ENCODE data around the gene SMAD5. TPM values are rescaled to one million over a fixed set of nuclear protein-coding genes. Genes with fewer than 3 reads are reported as not detected.

SMAD5 gene
- total RNA-seq, 1 donor from 2014 or later, result 48.5 TPM

DNA sequence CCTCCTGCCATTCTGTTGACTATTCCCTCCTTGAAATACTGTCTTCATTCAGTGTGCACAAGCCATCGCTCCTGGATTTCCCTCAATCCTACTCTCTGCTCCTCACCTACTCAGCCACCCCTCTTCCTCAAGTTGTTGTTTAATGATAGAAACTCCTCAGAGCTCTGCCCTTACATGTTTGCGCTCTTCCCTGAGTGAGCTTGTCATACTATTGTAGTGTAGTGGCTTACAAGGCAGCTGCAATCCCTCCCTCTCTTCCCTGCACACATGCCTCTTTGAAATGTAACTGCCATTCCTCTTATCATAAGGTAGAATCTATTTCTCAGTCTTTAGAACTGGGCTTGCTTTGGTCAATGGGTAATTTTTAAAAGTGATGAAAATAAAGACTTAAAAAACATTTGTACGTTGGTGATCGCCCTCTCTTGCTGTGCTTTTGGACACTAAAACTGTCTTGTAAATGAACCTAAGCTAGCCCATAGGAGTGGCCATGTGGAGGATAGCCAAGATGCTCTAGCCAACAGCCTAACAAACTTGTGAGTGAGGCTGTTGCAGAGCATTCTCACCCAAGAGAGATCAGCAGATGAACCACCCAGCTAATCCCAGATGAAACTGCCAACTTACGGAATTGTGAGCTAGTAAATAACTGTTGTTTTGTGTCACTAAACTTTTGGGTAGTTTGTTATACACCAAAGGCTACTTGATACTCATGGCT, 18.1 kb upstream of the SMAD5 start:
- no peaks in the 10 kb centered on the region for H3K9me3 ChIP-seq (ENCODE audit: control insufficient read depth in 3 of 3, low read length in 3 of 3)
- H3K4me1 ChIP-seq (ENCODE audit: control insufficient read depth in 3 of 3, insufficient read depth in 3 of 3, low read length in 3 of 3), result peaks cover 0 to 2% (median 0%) of the 10 kb centered on the region in 3 donors
- no peaks in the 10 kb centered on the region for H3K36me3 ChIP-seq (ENCODE audit: control insufficient read depth in 3 of 3, insufficient read depth in 3 of 3, low read length in 3 of 3)
- no peak overlapping the region for H3K4me3 ChIP-seq (ENCODE audit: low read length in 3 of 3)
- no peaks in the 10 kb centered on the region for H3K27me3 ChIP-seq (ENCODE audit: control insufficient read depth in 3 of 3, insufficient read depth in 3 of 3, low read length in 3 of 3)
- no peak overlapping the region for H3K9ac ChIP-seq (ENCODE audit: low read depth in 1 of 3, low read length in 3 of 3)
- H3K27ac ChIP-seq (ENCODE audit: low read depth, low read length), result no peak overlapping the region

- Histone ChIP-seq H3K27ac (ENCODE audit: low read depth, low read length) (no peak overlapping the region), H3K9me3 (ENCODE audit: control insufficient read depth in 3 of 3, low read length in 3 of 3) (no peaks in the 10 kb centered on the region), H3K27me3 (ENCODE audit: control insufficient read depth in 3 of 3, insufficient read depth in 3 of 3, low read length in 3 of 3) (no peaks in the 10 kb centered on the region), H3K36me3 (ENCODE audit: control insufficient read depth in 3 of 3, insufficient read depth in 3 of 3, low read length in 3 of 3) (no peaks in the 10 kb centered on the region), H3K9ac (ENCODE audit: low read depth in 1 of 3, low read length in 3 of 3) (no peak overlapping the region), H3K4me1 (ENCODE audit: control insufficient read depth in 3 of 3, insufficient read depth in 3 of 3, low read length in 3 of 3) (peaks cover 0 to 2% (median 0%) of the 10 kb centered on the region in 3 donors), H3K4me3 (ENCODE audit: low read length in 3 of 3) (no peak overlapping the region)
Observed at GRCh38 chr5:136115183-136115865, 17.3 kb upstream of the SMAD5 start.

GRCh38 chr5:136120529-136120928, 12.1 kb upstream of the SMAD5 start:
- Histone ChIP-seq H3K4me1 (ENCODE audit: control insufficient read depth in 3 of 3, insufficient read depth in 3 of 3, low read length in 3 of 3) (no peaks in the 10 kb centered on the region), H3K27ac (ENCODE audit: low read depth, low read length) (no peak overlapping the region), H3K27me3 (ENCODE audit: control insufficient read depth in 3 of 3, insufficient read depth in 3 of 3, low read length in 3 of 3) (no peaks in the 10 kb centered on the region), H3K4me3 (ENCODE audit: low read length in 3 of 3) (no peak overlapping the region), H3K9ac (ENCODE audit: low read depth in 1 of 3, low read length in 3 of 3) (no peak overlapping the region), H3K9me3 (ENCODE audit: control insufficient read depth in 3 of 3, low read length in 3 of 3) (no peaks in the 10 kb centered on the region), H3K36me3 (ENCODE audit: control insufficient read depth in 3 of 3, insufficient read depth in 3 of 3, low read length in 3 of 3) (no peaks in the 10 kb centered on the region)

GRCh38 chr5:136123236-136123768, 9.3 kb upstream of the SMAD5 start:
- no peaks in the 10 kb centered on the region for H3K36me3 ChIP-seq (ENCODE audit: control insufficient read depth in 3 of 3, insufficient read depth in 3 of 3, low read length in 3 of 3)
- H3K27me3 ChIP-seq (ENCODE audit: control insufficient read depth in 3 of 3, insufficient read depth in 3 of 3, low read length in 3 of 3), result no peaks in the 10 kb centered on the region
- H3K9ac ChIP-seq (ENCODE audit: low read depth in 1 of 3, low read length in 3 of 3), result no peak overlapping the region
- no peaks in the 10 kb centered on the region for H3K9me3 ChIP-seq (ENCODE audit: control insufficient read depth in 3 of 3, low read length in 3 of 3)
- no peaks in the 10 kb centered on the region for H3K4me1 ChIP-seq (ENCODE audit: control insufficient read depth in 3 of 3, insufficient read depth in 3 of 3, low read length in 3 of 3)
- H3K4me3 ChIP-seq (ENCODE audit: low read length in 3 of 3), result no peak overlapping the region
- H3K27ac ChIP-seq (ENCODE audit: low read depth, low read length), result no peak overlapping the region

DNA sequence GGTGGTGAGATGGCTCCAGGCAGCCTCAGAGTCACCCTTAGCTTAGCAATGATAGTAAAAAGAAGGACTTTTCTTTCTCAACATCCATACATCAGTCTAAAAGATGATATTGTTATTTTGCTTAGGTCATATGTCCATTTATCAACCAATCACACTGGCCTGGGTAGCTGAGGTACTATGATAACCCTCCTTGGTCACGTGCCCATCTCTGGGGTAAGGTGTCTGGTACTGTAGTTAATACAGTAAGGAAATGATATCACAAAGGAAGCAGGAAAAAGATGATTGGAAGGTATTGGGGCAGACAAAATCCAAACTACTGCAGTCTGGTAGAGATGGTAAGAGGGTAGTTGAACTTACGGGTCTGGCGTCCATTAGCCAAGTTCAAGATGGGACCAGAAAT, 5.1 kb upstream of the SMAD5 start:
- Histone ChIP-seq H3K27ac (ENCODE audit: low read depth, low read length) (no peak overlapping the region), H3K27me3 (ENCODE audit: control insufficient read depth in 3 of 3, insufficient read depth in 3 of 3, low read length in 3 of 3) (no peaks in the 10 kb centered on the region), H3K4me1 (ENCODE audit: control insufficient read depth in 3 of 3, insufficient read depth in 3 of 3, low read length in 3 of 3) (peaks cover 3 to 8% (median 4%) of the 10 kb centered on the region in 3 donors), H3K9ac (ENCODE audit: low read depth in 1 of 3, low read length in 3 of 3) (no peak overlapping the region), H3K36me3 (ENCODE audit: control insufficient read depth in 3 of 3, insufficient read depth in 3 of 3, low read length in 3 of 3) (no peaks in the 10 kb centered on the region), H3K9me3 (ENCODE audit: control insufficient read depth in 3 of 3, low read length in 3 of 3) (no peaks in the 10 kb centered on the region), H3K4me3 (ENCODE audit: low read length in 3 of 3) (no peak overlapping the region)

DNA sequence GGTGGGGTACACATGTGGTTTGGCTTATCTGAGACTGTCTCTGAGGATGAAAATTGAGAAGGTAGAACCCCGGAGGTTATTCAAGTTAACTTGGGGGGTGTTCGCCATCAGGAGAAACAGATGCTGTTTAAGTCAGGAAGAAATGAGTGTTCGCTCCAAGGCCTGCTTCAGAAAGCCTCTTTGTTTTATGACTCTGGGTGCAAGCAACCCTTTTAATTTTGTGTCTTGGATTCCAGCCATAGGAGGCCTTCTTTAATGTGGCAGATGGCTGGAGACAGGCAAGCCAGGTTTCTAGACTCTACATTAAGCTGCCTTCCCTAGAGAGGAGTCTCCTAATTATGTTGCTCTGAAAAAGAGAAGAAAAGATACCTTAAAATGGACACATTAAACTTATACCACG, 4.2 kb upstream of the SMAD5 start:
- H3K9me3 ChIP-seq (ENCODE audit: control insufficient read depth in 3 of 3, low read length in 3 of 3), result no peaks in the 10 kb centered on the region

GRCh38 chr5:136129445-136129844, 3.2 kb upstream of the SMAD5 start:
- no peak overlapping the region for H3K4me3 ChIP-seq (ENCODE audit: low read length in 3 of 3)
- no peaks in the 10 kb centered on the region for H3K27me3 ChIP-seq (ENCODE audit: control insufficient read depth in 3 of 3, insufficient read depth in 3 of 3, low read length in 3 of 3)
- H3K9me3 ChIP-seq (ENCODE audit: control insufficient read depth in 3 of 3, low read length in 3 of 3), result no peaks in the 10 kb centered on the region
- H3K36me3 ChIP-seq (ENCODE audit: control insufficient read depth in 3 of 3, insufficient read depth in 3 of 3, low read length in 3 of 3), result no peaks in the 10 kb centered on the region
- H3K27ac ChIP-seq (ENCODE audit: low read depth, low read length), result no peak overlapping the region
- peaks cover 3 to 16% (median 11%) of the 10 kb centered on the region in 3 donors for H3K4me1 ChIP-seq (ENCODE audit: control insufficient read depth in 3 of 3, insufficient read depth in 3 of 3, low read length in 3 of 3)
- no peak overlapping the region for H3K9ac ChIP-seq (ENCODE audit: low read depth in 1 of 3, low read length in 3 of 3)

More for the DNA sequence above, 4.2 kb upstream of the SMAD5 start:
- H3K27me3 ChIP-seq (ENCODE audit: control insufficient read depth in 3 of 3, insufficient read depth in 3 of 3, low read length in 3 of 3), result no peaks in the 10 kb centered on the region
- no peak overlapping the region for H3K27ac ChIP-seq (ENCODE audit: low read depth, low read length)
- H3K4me1 ChIP-seq (ENCODE audit: control insufficient read depth in 3 of 3, insufficient read depth in 3 of 3, low read length in 3 of 3), result peaks cover 3 to 8% (median 7%) of the 10 kb centered on the region in 3 donors
- no peak overlapping the region for H3K9ac ChIP-seq (ENCODE audit: low read depth in 1 of 3, low read length in 3 of 3)
- H3K36me3 ChIP-seq (ENCODE audit: control insufficient read depth in 3 of 3, insufficient read depth in 3 of 3, low read length in 3 of 3), result no peaks in the 10 kb centered on the region
- H3K4me3 ChIP-seq (ENCODE audit: low read length in 3 of 3), result no peak overlapping the region

GRCh38 chr5:136130581-136130980, 2.1 kb upstream of the SMAD5 start:
- H3K4me1 ChIP-seq (ENCODE audit: control insufficient read depth in 3 of 3, insufficient read depth in 3 of 3, low read length in 3 of 3), result peaks cover 12 to 25% (median 20%) of the 10 kb centered on the region in 3 donors
- no peak overlapping the region for H3K27ac ChIP-seq (ENCODE audit: low read depth, low read length)
- no peaks in the 10 kb centered on the region for H3K27me3 ChIP-seq (ENCODE audit: control insufficient read depth in 3 of 3, insufficient read depth in 3 of 3, low read length in 3 of 3)
- H3K9me3 ChIP-seq (ENCODE audit: control insufficient read depth in 3 of 3, low read length in 3 of 3), result no peaks in the 10 kb centered on the region
- H3K9ac ChIP-seq (ENCODE audit: low read depth in 1 of 3, low read length in 3 of 3), result no peak overlapping the region
- H3K36me3 ChIP-seq (ENCODE audit: control insufficient read depth in 3 of 3, insufficient read depth in 3 of 3, low read length in 3 of 3), result no peaks in the 10 kb centered on the region
- no peak overlapping the region for H3K4me3 ChIP-seq (ENCODE audit: low read length in 3 of 3)

- H3K4me3 ChIP-seq (ENCODE audit: low read length in 3 of 3), result peak overlapping the region; percentile 85 to 93 (median 91)
- peak overlapping the region; percentile 94 for H3K27ac ChIP-seq (ENCODE audit: low read depth, low read length)
- H3K9ac ChIP-seq (ENCODE audit: low read depth in 1 of 3, low read length in 3 of 3), result peak overlapping the region; percentile 94 to 97 (median 95)
- no peaks in the 10 kb centered on the region for H3K36me3 ChIP-seq (ENCODE audit: control insufficient read depth in 3 of 3, insufficient read depth in 3 of 3, low read length in 3 of 3)
- H3K4me1 ChIP-seq (ENCODE audit: control insufficient read depth in 3 of 3, insufficient read depth in 3 of 3, low read length in 3 of 3), result peaks cover 17 to 25% (median 20%) of the 10 kb centered on the region in 3 donors
- H3K9me3 ChIP-seq (ENCODE audit: control insufficient read depth in 3 of 3, low read length in 3 of 3), result no peaks in the 10 kb centered on the region
- no peaks in the 10 kb centered on the region for H3K27me3 ChIP-seq (ENCODE audit: control insufficient read depth in 3 of 3, insufficient read depth in 3 of 3, low read length in 3 of 3)
Observed at GRCh38 chr5:136132087-136132486, 558 bp upstream of the SMAD5 start.
